Spleen (tissue), 11 donors: ENCODE data around the gene NIBAN1. TPM values are rescaled to one million over a fixed set of nuclear protein-coding genes. Genes with fewer than 3 reads are reported as not detected.

Source experiments
- DNase-seq: peaks from one replicate; pipeline ENCODE4 v3.0.0-alpha.2; 2020
- H3K27ac ChIP-seq, 8 donors: fragments of 200-600 bp; sonication (generic) in 7 of 8; 1 replicate in 4 of 8; 2 replicates in 4 of 8; pipeline versions ENCODE4 v1.5.0 to v1.8.0; 2016 to 2021; ENCODE audit warnings: inconsistent platforms in 4 of 8, mild to moderate bottlenecking in 4 of 8, moderate library complexity in 1 of 8
- H3K27me3 ChIP-seq, 7 donors: fragments of 200-600 bp; sonication (generic) in 6 of 7; replicated peaks in 1 of 7; 1 replicate in 4 of 7; 2 replicates in 3 of 7; pipeline versions ENCODE4 v1.5.0 to v1.8.0; 2016 to 2021; ENCODE audit warnings: inconsistent platforms in 3 of 7, mild to moderate bottlenecking in 1 of 7
- H3K36me3 ChIP-seq, 6 donors: fragments of 200-600 bp; sonication (generic) in 5 of 6; 1 replicate in 4 of 6; 2 replicates in 2 of 6; pipeline versions ENCODE4 v1.5.0 to v1.8.0; 2016 to 2021; ENCODE audit warnings: inconsistent platforms in 2 of 6
- H3K4me1 ChIP-seq, 6 donors: fragments of 200-600 bp; sonication (generic) in 5 of 6; 1 replicate in 3 of 6; 2 replicates in 3 of 6; pipeline versions ENCODE4 v1.5.0 to v1.8.0; 2016 to 2021; ENCODE audit warnings: inconsistent platforms in 3 of 6
- H3K4me3 ChIP-seq, 8 donors: fragments of 200-600 bp; sonication (generic) in 7 of 8; 1 replicate in 4 of 8; 2 replicates in 4 of 8; pipeline versions ENCODE4 v1.5.0 to v1.8.0; 2016 to 2021; ENCODE audit warnings: inconsistent platforms in 4 of 8, mild to moderate bottlenecking in 4 of 8, moderate library complexity in 2 of 8
- H3K9me3 ChIP-seq, 8 donors: fragments of 200-600 bp; sonication (generic) in 7 of 8; 1 replicate in 4 of 8; 2 replicates in 4 of 8; pipeline versions ENCODE4 v1.5.0 to v1.8.0; 2016 to 2021; ENCODE audit warnings: inconsistent platforms in 4 of 8
- CTCF ChIP-seq, 11 experiments: fragments of 200-600 bp in 7 of 11; fragments of 450-650 bp in 4 of 11; sonication (generic) in 4 of 11; IDR thresholded peaks in 8 of 11; conservative IDR thresholded peaks in 3 of 11; 1 replicate in 7 of 11; 2 replicates in 4 of 11; pipeline versions ENCODE4 v1.4.0 to v1.8.0; 2016 to 2021; ENCODE audit warnings: antibody characterized with exemption in 11 of 11, inconsistent platforms in 4 of 11, mild to moderate bottlenecking in 1 of 11
- POLR2A ChIP-seq, 3 donors: fragments of 450-650 bp; IDR thresholded peaks; one replicate each; pipeline ENCODE4 v1.5.1; 2017; ENCODE audit warnings: antibody characterized with exemption in 3 of 3, mild to moderate bottlenecking in 1 of 3
- POLR2AphosphoS5 ChIP-seq, 3 donors: sonication (generic); formaldehyde crosslinking; IDR thresholded peaks; one replicate each; pipeline ENCODE4 v1.5.1; 2017; ENCODE audit warnings: antibody characterized with exemption in 3 of 3
- WGBS, 5 donors: extraction: QIAGEN DNeasy Blood & Tissue Kit in 3 of 5; methylation state at CpG; one replicate each; pipeline versions ENCODE4 v1.1.5 to v1.1.7; 2013 to 2018; 5-methylcytosine and 5-hydroxymethylcytosine counted together
- intact Hi-C: fragments of 100-400 bp; cut with DNase I; formaldehyde crosslinking; loops from one replicate; pipeline ENCODE4 v1.15.0; 2023; ENCODE audit warnings: low total_unique reads
- polyA plus RNA-seq, 3 donors: library from polyadenylated mRNA; stranded (reverse); fragments of 200-250 nt; gene quantifications; one replicate each; pipeline ENCODE4 v1.2.1, GENCODE V29; 2013
- total RNA-seq, 7 donors: library from RNA; depleted of rRNA in 3 of 7; stranded (reverse); fragments of >200 nt in 3 of 7; fragmentation: NEBNext Ultra II Directional in 4 of 7; extraction: Animal tissue kit (Norgen Biotek cat#: 25700) in 4 of 7; gene quantifications; one replicate each; pipeline versions ENCODE4 v1.1.0 to v1.2.1, GENCODE V29; 2016 to 2021
- donor health status: healthy with polysubstance abuse.
- donor health status: DM: no; HTN: no; CAD: no; lungs with moderate emphysema.
- donor health status: DM: no; HTN: no; CAD: no.
- donor health status: Bipolar disorder and iron deficiency.
- donor health status: healthy.
- donor health status: DM: no; HTN: no; CAD: no.
- donor health status: DM: yes; HTN: yes; CAD: no.

Gene NIBAN1
- total and polyA plus RNA-seq, 10 donors, result 2.3 to 116 (median 37.5) TPM

GRCh38 chr1:184943998-184944397 lies 30.3 kb downstream of the NIBAN1 start:
- Histone ChIP-seq H3K27ac (no peak overlapping the region), H3K9me3 (no peaks in the 10 kb centered on the region), H3K4me1 (peaks cover 0 to 57% (median 19%) of the 10 kb centered on the region in 6 donors), H3K4me3 (no peak overlapping the region), H3K27me3 (no peaks in the 10 kb centered on the region), H3K36me3 (no peaks in the 10 kb centered on the region)
- intact Hi-C loops, result no loop called here
- no peak for DNase-seq
- TF ChIP-seq POLR2AphosphoS5 (IDR thresholded peaks at IDR 0.05) (no peak), CTCF (IDR thresholded peaks at IDR 0.05 in 8 of 11, conservative IDR thresholded peaks at IDR 0.05 in 3 of 11) (no peak)
- 90 to 98% (median 96%) methylated on average over 2 of the region's 2 CpGs for WGBS, 5 donors

GRCh38 chr1:184941735-184942134 lies 32.6 kb downstream of the NIBAN1 start:
- H3K4me1 ChIP-seq, result peaks cover 0 to 43% (median 14%) of the 10 kb centered on the region in 6 donors
- intact Hi-C loops, result no loop called here

GRCh38 chr1:184941410-184941733 lies 32.9 kb downstream of the NIBAN1 start:
- Histone ChIP-seq H3K27ac (no peak overlapping the region), H3K4me1 (peaks cover 0 to 39% (median 11%) of the 10 kb centered on the region in 6 donors), H3K9me3 (no peaks in the 10 kb centered on the region), H3K27me3 (no peaks in the 10 kb centered on the region), H3K4me3 (no peak overlapping the region), H3K36me3 (no peaks in the 10 kb centered on the region)
- WGBS, 5 donors, result 73 to 89% (median 85%) methylated on average over 2 of the region's 2 CpGs
- intact Hi-C loops, result no loop called here
- TF ChIP-seq POLR2A (IDR thresholded peaks at IDR 0.05) (no peak), CTCF (IDR thresholded peaks at IDR 0.05 in 8 of 11, conservative IDR thresholded peaks at IDR 0.05 in 3 of 11) (no peak), POLR2AphosphoS5 (IDR thresholded peaks at IDR 0.05) (no peak)
- no peak for DNase-seq

More at GRCh38 chr1:184941735-184942134, 32.6 kb downstream of the NIBAN1 start:
- Histone ChIP-seq H3K27me3 (no peaks in the 10 kb centered on the region), H3K9me3 (no peaks in the 10 kb centered on the region), H3K27ac (no peak overlapping the region), H3K36me3 (no peaks in the 10 kb centered on the region), H3K4me3 (no peak overlapping the region)
- no peak for DNase-seq
- TF ChIP-seq POLR2A (IDR thresholded peaks at IDR 0.05) (no peak), POLR2AphosphoS5 (IDR thresholded peaks at IDR 0.05) (no peak), CTCF (IDR thresholded peaks at IDR 0.05 in 8 of 11, conservative IDR thresholded peaks at IDR 0.05 in 3 of 11) (no peak)
- WGBS, 5 donors, result 68 to 84% (median 80%) methylated on average over 3 of the region's 3 CpGs

GRCh38 chr1:184940694-184941409 lies 33.5 kb downstream of the NIBAN1 start:
- TF ChIP-seq POLR2AphosphoS5 (IDR thresholded peaks at IDR 0.05) (no peak), POLR2A (IDR thresholded peaks at IDR 0.05) (no peak), CTCF (IDR thresholded peaks at IDR 0.05 in 8 of 11, conservative IDR thresholded peaks at IDR 0.05 in 3 of 11) (no peak)
- Histone ChIP-seq H3K4me3 (no peak overlapping the region), H3K27me3 (no peaks in the 10 kb centered on the region), H3K9me3 (no peaks in the 10 kb centered on the region), H3K4me1 (peaks cover 0 to 34% (median 7%) of the 10 kb centered on the region in 6 donors), H3K36me3 (peaks cover 0 to 4% (median 0%) of the 10 kb centered on the region in 6 donors), H3K27ac (no peak overlapping the region)
- intact Hi-C loops, result no loop called here
- WGBS, 5 donors, result 89 to 94% (median 93%) methylated on average over 8 of the region's 8 CpGs
- DNase-seq, result no peak
